ENCODE measurements around the gene CRK.

GRCh38 chr17:1431631-1432104, 24.4 kb downstream of the CRK start:
- no peak for TF ChIP-seq CTCF (IDR thresholded peaks at IDR 0.05; ENCODE audit: insufficient read depth, low read depth, low read length)
- no peak for TF ChIP-seq EZH2 (IDR thresholded peaks at IDR 0.05; ENCODE audit: insufficient read depth, low read length)

Data from astrocyte (in vitro differentiated cells and primary cell).